ENCODE measurements around the gene ALDH1L1. TPM values are rescaled to one million over a fixed set of nuclear protein-coding genes. Genes with fewer than 3 reads are reported as not detected.

The ALDH1L1 gene
- total RNA-seq, 6 donors from 2014 or later, result 2.4 to 11.5 (median 4.7) TPM

- 86 to 88% methylated on average over 8 of the region's 8 CpGs for WGBS, 2 donors
- H3K4me1 ChIP-seq, result no peaks in the 10 kb centered on the region
- DNase-seq (no peak), ATAC-seq (ENCODE audit: low FRiP score in 2 of 2) (no peak)
- no peaks in the 10 kb centered on the region for H3K36me3 ChIP-seq
- TF ChIP-seq, protein P1, sequence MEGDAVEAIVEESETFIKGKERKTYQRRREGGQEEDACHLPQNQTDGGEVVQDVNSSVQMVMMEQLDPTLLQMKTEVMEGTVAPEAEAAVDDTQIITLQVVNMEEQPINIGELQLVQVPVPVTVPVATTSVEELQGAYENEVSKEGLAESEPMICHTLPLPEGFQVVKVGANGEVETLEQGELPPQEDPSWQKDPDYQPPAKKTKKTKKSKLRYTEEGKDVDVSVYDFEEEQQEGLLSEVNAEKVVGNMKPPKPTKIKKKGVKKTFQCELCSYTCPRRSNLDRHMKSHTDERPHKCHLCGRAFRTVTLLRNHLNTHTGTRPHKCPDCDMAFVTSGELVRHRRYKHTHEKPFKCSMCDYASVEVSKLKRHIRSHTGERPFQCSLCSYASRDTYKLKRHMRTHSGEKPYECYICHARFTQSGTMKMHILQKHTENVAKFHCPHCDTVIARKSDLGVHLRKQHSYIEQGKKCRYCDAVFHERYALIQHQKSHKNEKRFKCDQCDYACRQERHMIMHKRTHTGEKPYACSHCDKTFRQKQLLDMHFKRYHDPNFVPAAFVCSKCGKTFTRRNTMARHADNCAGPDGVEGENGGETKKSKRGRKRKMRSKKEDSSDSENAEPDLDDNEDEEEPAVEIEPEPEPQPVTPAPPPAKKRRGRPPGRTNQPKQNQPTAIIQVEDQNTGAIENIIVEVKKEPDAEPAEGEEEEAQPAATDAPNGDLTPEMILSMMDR (IDR thresholded peaks at IDR 0.05), result no peak
- TF ChIP-seq POLR2AphosphoS5 (IDR thresholded peaks at IDR 0.05), result no peak
- no peak for TF ChIP-seq POLR2A (IDR thresholded peaks at IDR 0.05)
- no peak for TF ChIP-seq EP300 (IDR thresholded peaks at IDR 0.05)
- no peaks in the 10 kb centered on the region for H3K27me3 ChIP-seq
- no peak overlapping the region for H3K4me3 ChIP-seq
- H3K9me3 ChIP-seq, result no peaks in the 10 kb centered on the region
- no peak overlapping the region for H3K27ac ChIP-seq
Observed at GRCh38 chr3:126107957-126108675, 72.3 kb downstream of the ALDH1L1 start.

- Histone ChIP-seq H3K9me3 (no peaks in the 10 kb centered on the region), H3K36me3 (no peaks in the 10 kb centered on the region), H3K27me3 (no peaks in the 10 kb centered on the region), H3K27ac (no peak overlapping the region), H3K4me1 (no peaks in the 10 kb centered on the region), H3K4me3 (no peak overlapping the region)
- DNase-seq, result peak in 1 of 2 donors; percentile 64
- ATAC-seq (ENCODE audit: low FRiP score in 2 of 2), result no peak
- WGBS, 2 donors, result 83 to 89% methylated on average over 16 to 17 of the region's 17 CpGs
- TF ChIP-seq POLR2AphosphoS5 (IDR thresholded peaks at IDR 0.05) (no peak), EP300 (IDR thresholded peaks at IDR 0.05) (no peak), POLR2A (IDR thresholded peaks at IDR 0.05) (no peak)
- TF ChIP-seq, protein P1 (IDR thresholded peaks at IDR 0.05), result no peak
Observed at GRCh38 chr3:126107203-126107939, 73.0 kb downstream of the ALDH1L1 start.

DNA sequence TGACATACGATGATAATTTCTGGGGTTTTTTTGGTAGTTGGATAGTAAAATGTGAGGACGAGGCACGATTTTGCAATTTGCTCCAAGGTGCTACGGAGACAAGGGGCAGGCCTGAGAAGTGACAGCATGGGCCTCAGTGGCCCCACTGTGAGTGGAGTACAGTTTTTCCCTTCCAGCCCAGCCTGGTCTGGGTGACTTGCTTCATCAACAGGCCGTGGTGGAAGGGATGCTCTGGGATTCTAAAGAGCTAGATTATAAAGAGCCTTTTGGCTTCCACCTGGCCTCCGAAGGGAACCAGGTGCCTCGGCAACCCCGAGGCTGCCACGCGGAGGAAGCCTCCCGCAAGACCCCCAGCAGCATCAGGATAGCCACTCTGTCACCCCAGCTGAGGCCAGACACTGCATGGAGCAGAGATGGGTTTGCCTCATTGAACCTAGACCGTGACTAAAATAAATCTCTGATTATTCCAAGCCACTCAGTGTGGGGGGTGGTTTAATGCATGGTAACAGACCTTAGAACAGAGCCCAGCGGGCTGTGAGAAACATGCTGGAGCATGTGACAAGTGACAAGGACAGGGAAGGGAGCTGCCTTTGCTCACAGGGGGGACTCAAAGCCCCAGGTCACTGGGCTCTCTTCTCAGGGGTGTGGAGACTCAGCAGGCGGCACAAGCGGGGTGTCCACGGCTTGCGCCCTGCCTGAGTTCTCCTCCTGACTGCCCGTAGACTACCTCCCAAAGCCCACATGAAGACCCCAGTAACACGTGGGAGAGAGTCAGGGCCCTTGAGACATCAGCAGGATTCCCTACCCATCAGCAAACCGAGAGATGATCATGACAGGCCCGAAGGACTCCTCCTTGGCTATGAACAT lies 73.8 kb downstream of the ALDH1L1 start:
- 92 to 95% methylated on average over 20 to 21 of the region's 21 CpGs for WGBS, 2 donors
- no peaks in the 10 kb centered on the region for H3K27me3 ChIP-seq
- no peak for DNase-seq
- no peaks in the 10 kb centered on the region for H3K4me1 ChIP-seq
- ATAC-seq (ENCODE audit: low FRiP score in 2 of 2), result no peak
- H3K4me3 ChIP-seq, result no peak overlapping the region
- no peaks in the 10 kb centered on the region for H3K9me3 ChIP-seq
- H3K36me3 ChIP-seq, result no peaks in the 10 kb centered on the region
- no peak for TF ChIP-seq POLR2A (IDR thresholded peaks at IDR 0.05)
- TF ChIP-seq, protein P1 (IDR thresholded peaks at IDR 0.05), result no peak
- no peak for TF ChIP-seq EP300 (IDR thresholded peaks at IDR 0.05)
- no peak overlapping the region for H3K27ac ChIP-seq

DNA sequence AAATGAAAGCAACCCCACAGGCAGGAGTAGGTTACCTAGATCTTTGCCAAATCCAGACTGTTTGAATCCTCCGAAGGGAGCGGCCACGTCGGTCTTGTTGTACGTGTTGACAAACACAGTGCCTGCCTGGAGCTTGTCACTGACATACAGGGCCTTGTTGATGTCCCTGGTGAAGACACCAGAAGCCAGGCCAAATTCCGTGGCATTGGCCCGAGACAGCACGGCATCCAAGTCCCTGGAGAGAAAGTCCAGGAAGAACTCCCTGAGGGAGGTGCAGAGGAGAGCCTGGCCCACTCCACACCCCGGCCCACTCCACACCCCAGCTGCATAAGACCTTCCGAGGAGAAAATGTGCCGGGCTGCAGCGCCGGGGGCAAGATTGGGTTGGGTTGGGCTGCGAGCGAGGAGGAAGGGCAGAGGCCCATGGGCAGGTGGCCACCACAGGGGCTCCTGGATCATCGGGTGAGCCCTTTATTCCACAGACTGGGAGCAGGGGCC lies 74.6 kb downstream of the ALDH1L1 start:
- H3K4me3 ChIP-seq, result no peak overlapping the region
- no peaks in the 10 kb centered on the region for H3K36me3 ChIP-seq
- WGBS, 2 donors, result 93 to 96% methylated on average over 9 to 16 of the region's 16 CpGs
- DNase-seq (peak in 1 of 2 donors; percentile 63), ATAC-seq (ENCODE audit: low FRiP score in 2 of 2) (no peak)
- H3K4me1 ChIP-seq, result no peaks in the 10 kb centered on the region
- no peak overlapping the region for H3K27ac ChIP-seq
- no peaks in the 10 kb centered on the region for H3K27me3 ChIP-seq
- no peaks in the 10 kb centered on the region for H3K9me3 ChIP-seq
- TF ChIP-seq EP300 (IDR thresholded peaks at IDR 0.05) (no peak), POLR2AphosphoS5 (IDR thresholded peaks at IDR 0.05) (no peak), POLR2A (IDR thresholded peaks at IDR 0.05) (no peak)
- TF ChIP-seq, protein P1 (IDR thresholded peaks at IDR 0.05), result no peak
